Karpas-422 (cell line): ENCODE measurements around the gene ITIH3. TPM values are rescaled to one million over a fixed set of nuclear protein-coding genes. Genes with fewer than 3 reads are reported as not detected.

Experiments used
- DNase-seq: peaks from one replicate; pipeline ENCODE4 v3.0.0-alpha.2; 2015
- H2AFZ ChIP-seq: fragments of 200-600 bp; sonication (generic); 2 replicates; pipeline ENCODE4 v1.6.1; 2014; ENCODE audit warnings: antibody characterized with exemption, low read length, mixed read lengths
- H3K27ac ChIP-seq: fragments of 200-600 bp; sonication (generic); 2 replicates; pipeline ENCODE4 v1.5.1; 2014; ENCODE audit warnings: mild to moderate bottlenecking, low read length, moderate library complexity
- H3K27me3 ChIP-seq: fragments of 200-600 bp; sonication (generic); 2 replicates; pipeline ENCODE4 v1.6.1; 2014; ENCODE audit warnings: low read length, mixed read lengths
- H3K36me3 ChIP-seq: fragments of 200-600 bp; sonication (generic); 2 replicates; pipeline ENCODE4 v1.6.1; 2014; ENCODE audit warnings: low read length, mixed read lengths; ENCODE audit not compliant: insufficient read depth
- H3K4me1 ChIP-seq: fragments of 200-600 bp; sonication (generic); 2 replicates; pipeline ENCODE4 v1.6.1; 2014; ENCODE audit warnings: mild to moderate bottlenecking, low read length, mixed read lengths
- H3K4me2 ChIP-seq: fragments of 200-600 bp; sonication (generic); 2 replicates; pipeline ENCODE4 v1.6.1; 2014; ENCODE audit warnings: low read length, low read depth, mild to moderate bottlenecking; ENCODE audit not compliant: poor library complexity, severe bottlenecking
- H3K4me3 ChIP-seq: fragments of 200-600 bp; sonication (generic); 2 replicates; pipeline ENCODE4 v1.5.1; 2014; ENCODE audit warnings: mild to moderate bottlenecking, antibody characterized with exemption, low read length, mixed read lengths
- H3K79me2 ChIP-seq: fragments of 200-600 bp; sonication (generic); 2 replicates; pipeline ENCODE4 v1.6.1; 2014; ENCODE audit warnings: mild to moderate bottlenecking, low read length, mixed read lengths
- H3K9ac ChIP-seq: fragments of 200-600 bp; sonication (generic); 2 replicates; pipeline ENCODE4 v1.6.0; 2014; ENCODE audit warnings: low read length
- H3K9me2 ChIP-seq: fragments of 200-600 bp; sonication (generic), shearing (Covaris generic); replicated peaks from 2 replicates; pipeline ENCODE4 v1.6.0; 2014; ENCODE audit warnings: mild to moderate bottlenecking, low read length, moderate library complexity; ENCODE audit not compliant: insufficient read depth
- H3K9me3 ChIP-seq: fragments of 300-700, 200-600 bp; sonication (generic); 2 replicates; pipeline ENCODE4 v1.6.1; 2014; ENCODE audit warnings: low read length, mixed read lengths
- H4K20me1 ChIP-seq: fragments of 200-600 bp; sonication (generic); 2 replicates; pipeline ENCODE4 v1.6.1; 2014; ENCODE audit warnings: mild to moderate bottlenecking, antibody characterized with exemption, low read length, low read depth; ENCODE audit not compliant: insufficient read depth
- total RNA-seq: library from RNA; depleted of rRNA; stranded (reverse); fragments of >200 nt; shearing (Covaris generic); gene quantifications from 2 replicates; pipeline ENCODE4 v1.2.3, GENCODE V29; 2014; ENCODE audit warnings: low replicate concordance

Gene ITIH3
- total RNA-seq, 1 experiment from 2014 or later = not detected

DNA sequence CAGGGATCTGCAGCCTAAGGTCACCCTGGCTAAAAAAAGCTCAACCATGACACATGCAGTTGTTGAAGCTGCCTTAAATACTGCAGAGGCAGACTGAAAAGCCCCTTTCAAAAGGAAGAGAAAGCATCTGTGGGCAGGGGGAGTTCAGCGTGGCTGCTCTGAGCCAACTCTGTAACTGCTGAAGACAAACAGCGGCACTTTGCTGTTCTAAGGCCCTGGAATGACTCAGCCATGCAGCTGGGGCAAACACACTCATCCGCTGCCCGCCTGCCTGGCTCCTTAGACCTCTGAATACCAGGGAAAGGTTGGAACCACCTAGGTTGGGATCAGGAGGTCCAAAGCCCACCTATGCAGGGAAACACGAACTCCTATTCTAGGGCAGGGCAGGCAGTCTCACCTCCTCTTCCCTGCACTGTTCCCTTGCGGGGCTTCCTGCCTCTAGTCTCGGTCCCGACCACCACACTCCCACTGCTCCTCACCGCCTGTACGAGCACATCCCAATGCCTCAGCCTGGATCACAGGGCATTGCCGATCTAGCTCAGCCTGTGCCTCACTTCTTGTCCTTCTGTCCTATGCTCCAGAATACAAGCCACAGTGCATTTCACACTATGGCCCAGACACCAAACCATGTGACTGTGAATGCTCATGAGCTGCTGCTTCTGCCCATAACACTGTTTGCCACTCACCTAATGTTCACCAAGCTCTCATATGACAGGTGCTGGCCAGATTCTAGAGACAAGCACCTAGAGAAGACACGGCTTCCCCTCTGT is 46.8 kb downstream of the ITIH3 start:
- no peaks in the 10 kb centered on the region for H3K9me3 ChIP-seq
- no peaks in the 10 kb centered on the region for H4K20me1 ChIP-seq
- no peak overlapping the region for H3K9ac ChIP-seq
- no peaks in the 10 kb centered on the region for H3K79me2 ChIP-seq
- H3K4me1 ChIP-seq = no peaks in the 10 kb centered on the region
- H2AFZ ChIP-seq = no peak overlapping the region
- no peak overlapping the region for H3K27ac ChIP-seq
- no peaks in the 10 kb centered on the region for H3K9me2 ChIP-seq
- no peaks in the 10 kb centered on the region for H3K27me3 ChIP-seq
- no peaks in the 10 kb centered on the region for H3K36me3 ChIP-seq
- no peak for DNase-seq
- H3K4me2 ChIP-seq = no peak overlapping the region
- no peak overlapping the region for H3K4me3 ChIP-seq

DNA sequence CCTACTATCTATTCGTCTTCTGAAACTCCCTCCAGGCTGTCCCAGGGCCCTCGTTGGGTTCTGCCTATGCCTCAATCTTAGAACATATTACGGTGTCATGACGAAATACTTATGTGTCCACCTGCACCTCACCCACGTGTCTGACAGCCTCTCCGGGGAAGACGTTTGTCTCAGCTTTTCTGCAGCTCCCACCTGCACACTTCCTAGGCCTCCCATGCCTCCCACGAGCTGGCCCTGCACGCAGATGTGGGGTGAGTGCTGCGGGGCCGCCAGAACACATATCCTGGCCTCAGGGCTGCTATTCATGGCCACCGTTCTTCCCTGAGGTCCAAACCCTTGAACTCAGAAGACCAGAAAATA is 47.4 kb downstream of the ITIH3 start:
- Histone ChIP-seq H3K27me3 (no peaks in the 10 kb centered on the region), H3K9me2 (no peaks in the 10 kb centered on the region), H3K9ac (no peak overlapping the region), H2AFZ (no peak overlapping the region), H3K36me3 (no peaks in the 10 kb centered on the region), H3K4me2 (no peak overlapping the region), H3K4me1 (no peaks in the 10 kb centered on the region), H3K9me3 (no peaks in the 10 kb centered on the region), H3K27ac (no peak overlapping the region), H3K4me3 (no peak overlapping the region), H4K20me1 (no peaks in the 10 kb centered on the region), H3K79me2 (no peaks in the 10 kb centered on the region)
- no peak for DNase-seq

DNA sequence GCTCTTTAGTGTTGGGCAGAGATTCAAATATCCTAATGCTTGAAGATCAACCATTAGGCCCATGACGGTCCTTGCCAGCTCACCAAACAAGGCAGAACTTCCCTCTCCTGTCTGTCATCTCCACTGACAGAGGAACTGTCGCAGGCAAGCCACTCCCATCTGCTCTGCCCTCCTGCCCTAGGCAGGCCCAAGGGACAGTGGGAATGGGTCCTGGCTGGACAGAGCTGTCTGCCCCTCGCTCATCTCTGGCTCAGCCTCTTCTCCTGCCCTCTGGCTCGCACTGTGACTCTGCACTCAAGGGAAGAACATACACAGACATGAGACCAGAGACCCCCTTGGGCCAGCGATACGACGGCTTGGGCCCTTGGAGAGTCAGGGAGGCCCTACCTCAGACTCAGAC is 47.8 kb downstream of the ITIH3 start:
- H2AFZ ChIP-seq = no peak overlapping the region
- H3K9me3 ChIP-seq = no peaks in the 10 kb centered on the region
- H3K9ac ChIP-seq = no peak overlapping the region
- no peak overlapping the region for H3K4me3 ChIP-seq
- H3K27me3 ChIP-seq = no peaks in the 10 kb centered on the region
- H3K4me2 ChIP-seq = no peak overlapping the region
- H3K27ac ChIP-seq = no peak overlapping the region
- H4K20me1 ChIP-seq = no peaks in the 10 kb centered on the region
- H3K4me1 ChIP-seq = no peaks in the 10 kb centered on the region
- no peaks in the 10 kb centered on the region for H3K79me2 ChIP-seq
- no peaks in the 10 kb centered on the region for H3K9me2 ChIP-seq
- H3K36me3 ChIP-seq = no peaks in the 10 kb centered on the region
- DNase-seq = no peak

DNA sequence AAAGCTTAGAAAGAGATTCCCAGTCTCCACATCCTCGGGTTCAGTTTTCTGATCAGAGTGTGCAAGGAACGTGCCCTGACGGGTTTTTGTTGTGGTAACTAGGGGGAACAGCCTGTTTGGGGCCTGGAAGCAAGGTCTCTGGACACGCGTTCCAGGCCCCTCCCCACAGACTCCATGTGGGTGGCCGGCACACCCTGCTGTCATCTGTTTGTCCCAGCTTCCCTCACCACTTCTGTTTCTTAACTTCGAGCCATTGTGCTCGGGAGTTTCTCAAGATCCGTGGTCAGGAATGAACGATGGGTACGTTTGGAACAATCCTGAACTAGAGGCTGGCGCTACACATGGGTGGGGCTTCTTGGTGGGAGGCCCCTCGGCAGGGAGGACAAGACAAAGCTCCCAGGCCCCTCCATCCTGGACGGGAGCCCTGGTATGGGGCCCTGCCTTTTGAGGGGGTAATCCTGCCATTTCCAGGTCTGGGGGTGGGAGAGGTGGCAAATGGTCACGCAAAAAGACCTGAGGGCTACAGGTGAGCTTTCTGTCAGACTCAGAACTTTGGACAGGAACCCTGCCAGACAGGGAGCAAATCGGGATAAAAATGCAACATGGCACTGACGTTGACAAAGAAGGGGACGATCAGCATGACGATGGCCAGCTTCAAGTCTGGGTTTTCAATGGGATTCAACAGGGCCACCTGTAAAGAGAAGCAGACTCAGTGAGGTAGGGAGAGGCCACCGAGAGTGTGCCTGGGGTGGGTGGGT is 48.7 kb downstream of the ITIH3 start:
- Histone ChIP-seq H3K27me3 (no peaks in the 10 kb centered on the region), H3K4me1 (no peaks in the 10 kb centered on the region), H3K36me3 (no peaks in the 10 kb centered on the region), H3K9ac (no peak overlapping the region), H3K27ac (no peak overlapping the region), H2AFZ (no peak overlapping the region), H4K20me1 (no peaks in the 10 kb centered on the region), H3K4me2 (no peak overlapping the region), H3K9me2 (no peaks in the 10 kb centered on the region), H3K79me2 (no peaks in the 10 kb centered on the region), H3K9me3 (no peaks in the 10 kb centered on the region), H3K4me3 (no peak overlapping the region)
- no peak for DNase-seq

DNA sequence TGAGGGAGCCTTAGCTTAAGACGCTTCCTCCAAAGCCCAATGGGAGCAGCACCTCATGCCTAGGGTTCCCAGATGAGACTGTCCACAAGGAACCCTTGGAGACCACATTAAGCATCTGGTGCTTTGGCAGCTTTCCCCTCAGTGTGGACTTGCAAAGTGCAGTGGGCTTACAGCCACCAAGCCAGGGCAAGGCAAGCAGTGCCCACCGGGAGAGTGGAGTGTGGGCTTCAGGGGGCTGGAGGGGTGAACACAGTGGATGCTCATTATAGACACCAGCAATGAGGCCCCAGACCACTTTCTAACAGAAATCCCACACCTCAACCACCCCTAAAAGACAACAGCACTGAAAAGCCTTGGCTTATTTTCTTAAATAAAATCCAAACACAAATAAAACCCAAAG is 49.3 kb downstream of the ITIH3 start:
- no peak overlapping the region for H3K9ac ChIP-seq
- H3K79me2 ChIP-seq = no peaks in the 10 kb centered on the region
- H3K4me1 ChIP-seq = no peaks in the 10 kb centered on the region
- no peak for DNase-seq
- H2AFZ ChIP-seq = no peak overlapping the region
- no peak overlapping the region for H3K4me3 ChIP-seq
- no peak overlapping the region for H3K4me2 ChIP-seq
- no peaks in the 10 kb centered on the region for H3K9me3 ChIP-seq
- H3K27me3 ChIP-seq = no peaks in the 10 kb centered on the region
- H3K36me3 ChIP-seq = no peaks in the 10 kb centered on the region
- H3K9me2 ChIP-seq = no peaks in the 10 kb centered on the region
- no peaks in the 10 kb centered on the region for H4K20me1 ChIP-seq
- H3K27ac ChIP-seq = no peak overlapping the region

DNA sequence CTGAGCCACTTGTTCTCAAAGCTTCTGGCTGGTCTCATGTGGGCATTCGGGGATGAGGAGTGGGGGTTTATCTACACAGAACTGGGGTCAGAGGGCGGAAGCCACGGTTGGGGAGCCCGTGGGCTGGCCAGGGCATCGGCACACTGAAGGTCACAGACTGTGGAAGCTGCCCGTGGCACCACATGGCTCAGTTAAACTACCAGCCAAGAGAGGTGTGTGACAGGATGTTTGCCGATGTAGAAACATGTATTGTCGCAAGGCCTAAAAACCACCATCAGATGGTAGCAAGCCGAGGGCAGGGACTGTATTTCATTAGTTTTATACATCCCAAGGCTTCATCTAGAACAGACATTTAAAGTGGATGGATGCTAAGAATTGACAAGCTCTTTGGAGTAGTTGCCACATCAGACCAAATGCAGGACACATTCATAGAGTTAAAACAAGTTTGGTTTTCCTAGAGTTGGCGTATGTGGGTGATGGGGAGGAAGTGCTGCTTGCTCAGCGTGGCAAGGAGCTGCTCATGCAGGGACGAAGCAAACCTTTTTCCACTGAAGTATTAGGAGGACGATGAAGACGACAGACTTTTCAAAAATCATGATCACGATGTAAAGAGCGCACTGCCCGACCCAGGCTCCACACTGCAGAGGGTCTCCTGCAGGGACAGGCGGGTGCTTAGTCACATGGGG is 49.8 kb downstream of the ITIH3 start:
- H3K9me3 ChIP-seq = no peaks in the 10 kb centered on the region
- H3K9ac ChIP-seq = no peak overlapping the region
- H3K4me2 ChIP-seq = no peak overlapping the region
- H3K9me2 ChIP-seq = no peaks in the 10 kb centered on the region
- H3K27ac ChIP-seq = no peak overlapping the region
- H3K27me3 ChIP-seq = no peaks in the 10 kb centered on the region
- no peak overlapping the region for H2AFZ ChIP-seq
- no peak for DNase-seq
- no peaks in the 10 kb centered on the region for H4K20me1 ChIP-seq
- no peaks in the 10 kb centered on the region for H3K36me3 ChIP-seq
- H3K4me1 ChIP-seq = no peaks in the 10 kb centered on the region
- no peaks in the 10 kb centered on the region for H3K79me2 ChIP-seq
- no peak overlapping the region for H3K4me3 ChIP-seq

DNA sequence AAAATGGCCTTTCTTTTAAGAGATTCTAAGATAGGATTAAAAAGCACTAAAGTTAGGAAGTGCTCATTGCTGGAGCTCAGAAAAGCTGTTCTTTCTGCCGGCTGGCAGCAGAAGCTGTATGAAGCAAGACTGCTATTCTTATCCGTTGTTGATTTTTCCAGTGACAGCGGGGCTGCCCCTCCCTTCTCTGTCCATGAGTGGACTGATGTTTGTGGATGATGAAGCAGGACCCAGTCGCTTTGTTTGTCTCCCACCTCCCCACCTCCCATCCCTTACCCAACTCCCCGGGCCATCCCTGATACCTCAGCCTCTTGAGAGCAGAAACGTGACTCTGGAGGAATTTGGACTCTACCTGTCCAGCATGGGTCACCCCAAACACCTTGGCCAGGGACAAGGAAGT is 50.6 kb downstream of the ITIH3 start:
- no peak for DNase-seq
- no peaks in the 10 kb centered on the region for H3K9me2 ChIP-seq
- H3K27me3 ChIP-seq = no peaks in the 10 kb centered on the region
- H3K36me3 ChIP-seq = no peaks in the 10 kb centered on the region
- H4K20me1 ChIP-seq = no peaks in the 10 kb centered on the region
- no peak overlapping the region for H2AFZ ChIP-seq
- no peaks in the 10 kb centered on the region for H3K4me1 ChIP-seq
- no peak overlapping the region for H3K9ac ChIP-seq
- H3K79me2 ChIP-seq = no peaks in the 10 kb centered on the region
- no peak overlapping the region for H3K4me3 ChIP-seq
- no peaks in the 10 kb centered on the region for H3K9me3 ChIP-seq
- H3K27ac ChIP-seq = no peak overlapping the region
- H3K4me2 ChIP-seq = no peak overlapping the region

DNA sequence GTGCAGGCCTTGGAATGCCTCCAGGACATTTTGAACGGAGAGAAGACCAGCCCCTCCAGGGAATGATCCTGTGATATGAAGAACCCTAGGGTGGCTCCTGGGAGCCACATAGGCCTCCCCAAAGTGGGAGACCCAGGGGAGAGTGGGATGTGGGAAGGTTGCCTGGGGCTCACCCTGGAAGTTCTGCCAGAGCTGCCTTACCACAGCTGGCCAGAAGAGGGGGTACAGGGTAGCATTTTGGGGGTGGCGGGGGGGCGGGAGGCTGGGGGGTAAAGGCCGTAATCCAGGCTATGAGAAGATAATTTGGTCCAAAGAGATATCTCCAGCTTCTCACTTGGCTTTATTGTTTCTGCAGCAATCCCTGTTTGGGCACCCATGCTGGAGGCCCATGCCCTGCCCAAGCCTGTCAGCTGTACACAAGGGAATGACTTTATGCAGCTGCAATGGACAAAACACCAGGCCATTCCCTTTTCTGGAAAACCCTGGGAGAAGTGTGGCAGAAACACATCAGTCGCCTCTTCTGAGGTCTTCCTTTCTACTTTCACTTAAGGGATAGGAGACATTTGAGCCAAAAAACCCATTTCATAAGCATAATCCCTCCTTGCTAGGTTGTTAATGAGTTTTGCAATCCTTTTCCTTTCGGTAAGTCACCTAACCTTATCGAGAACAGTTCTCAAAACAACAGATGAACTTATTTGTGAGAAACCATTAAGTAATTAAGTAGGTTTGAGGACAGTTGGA is 51.3 kb downstream of the ITIH3 start:
- H3K4me3 ChIP-seq = no peak overlapping the region
- H3K27me3 ChIP-seq = no peaks in the 10 kb centered on the region
- H2AFZ ChIP-seq = no peak overlapping the region
- peak; percentile 59 for DNase-seq
- H3K27ac ChIP-seq = no peak overlapping the region
- no peak overlapping the region for H3K9ac ChIP-seq
- no peaks in the 10 kb centered on the region for H3K4me1 ChIP-seq
- H3K4me2 ChIP-seq = no peak overlapping the region
- no peaks in the 10 kb centered on the region for H3K36me3 ChIP-seq
- no peaks in the 10 kb centered on the region for H4K20me1 ChIP-seq
- no peaks in the 10 kb centered on the region for H3K79me2 ChIP-seq
- H3K9me2 ChIP-seq = no peaks in the 10 kb centered on the region
- no peaks in the 10 kb centered on the region for H3K9me3 ChIP-seq
